ENCODE results near the gene INSC. TPM values are rescaled to one million over a fixed set of nuclear protein-coding genes. Genes with fewer than 3 reads are reported as not detected.

INSC gene
- total and polyA plus RNA-seq, 2 of the 4 experiments (the other 2 are of a cell fraction) = 0.53 to 1.4 TPM

- Histone ChIP-seq H3K27ac (ENCODE audit: insufficient read depth, low read length) (no peak overlapping the region), H3K56ac (ENCODE audit: extremely low read depth, insufficient read depth, low read length) (no peak overlapping the region), H3K4me2 (ENCODE audit: low read depth, low read length) (no peak overlapping the region), H3K36me3 (ENCODE audit: control insufficient read depth, insufficient read depth, low read length) (no peaks in the 10 kb centered on the region), H2AFZ (replicated peaks; ENCODE audit: low read length, poor library complexity) (no peak overlapping the region), H3K27me3 (ENCODE audit: control insufficient read depth, insufficient read depth, low read length) (no peaks in the 10 kb centered on the region), H3K18ac (ENCODE audit: low read depth, low read length) (no peak overlapping the region), H2AK9ac (replicated peaks; ENCODE audit: low read depth, low read length, poor library complexity) (no peak overlapping the region), H2AK5ac (ENCODE audit: low read depth, low read length) (no peak overlapping the region), H3K14ac (replicated peaks; ENCODE audit: low read depth, low read length) (no peak overlapping the region), H2BK20ac (ENCODE audit: low read depth, low read length) (peak overlapping the region; percentile 25; the same call in 1 of the 2 replicates), H3K9me3 (ENCODE audit: control insufficient read depth, insufficient read depth, low read length) (no peaks in the 10 kb centered on the region), H3K79me1 (ENCODE audit: low read depth in 1 of 2, low read length in 2 of 2) (no peaks in the 10 kb centered on the region), H4K20me1 (ENCODE audit: insufficient read depth, low read length) (no peaks in the 10 kb centered on the region), H3K23ac (ENCODE audit: low read depth, low read length) (no peak overlapping the region), H4K8ac (ENCODE audit: low read depth in 2 of 2, low read length in 2 of 2) (no peak overlapping the region), H3K9ac (ENCODE audit: low read depth, low read length) (no peak overlapping the region), H3K4me1 (ENCODE audit: control insufficient read depth, insufficient read depth, low read length) (peaks cover 3% of the 10 kb centered on the region), H2BK15ac (ENCODE audit: low read depth, low read length) (no peak overlapping the region), H4K91ac (ENCODE audit: insufficient read depth, low read depth, low read length) (no peak overlapping the region), H2BK120ac (ENCODE audit: low read depth, low read length) (no peak overlapping the region), H3K4ac (ENCODE audit: low read depth, low read length) (no peak overlapping the region), H2BK5ac (ENCODE audit: low read depth, low read length, poor library complexity, severe bottlenecking) (no peak overlapping the region), H4K5ac (ENCODE audit: low read depth, low read length) (no peak overlapping the region), H3K9me1 (ENCODE audit: insufficient read depth, low read length) (peaks cover 11% of the 10 kb centered on the region), H3K4me3 (ENCODE audit: insufficient read depth, low read depth, low read length) (no peak overlapping the region)
- DNase-seq (no peak), ATAC-seq (ENCODE audit: low read depth) (no peak)
- WGBS, 2 experiments (ENCODE audit: extremely low coverage in 2 of 2, insufficient read length in 1 of 2) = no CpG with 5 or more reads among the region's 10 CpGs
- dilution Hi-C loops (cut with HindIII; ENCODE audit: low sequenced_read_pairs, unreplicated experiment) (no loop called here), intact Hi-C loops (cut with micrococcal nuclease) (no loop called here), in situ Hi-C loops (cut with MboI; ENCODE audit: low sequenced_read_pairs) (no loop called here)
- CTCF ChIA-PET = no interaction called here
- BruUV-seq (replicated peaks) = no TSS peak
- TF ChIP-seq USF2 (IDR thresholded peaks at IDR 0.05; ENCODE audit: low read depth, low read length) = no peak
- TF ChIP-seq NFE2L2 (IDR thresholded peaks at IDR 0.05; ENCODE audit: low read depth, low read length) = no peak
- TF ChIP-seq CHD1 (IDR thresholded peaks at IDR 0.05; ENCODE audit: low read depth, low read length) = no peak
- TF ChIP-seq FOS (IDR thresholded peaks at IDR 0.05; ENCODE audit: low read depth, low read length) = no peak
- TF ChIP-seq MAZ (IDR thresholded peaks at IDR 0.05; ENCODE audit: borderline replicate concordance, low read depth, low read length) = no peak
- no peak for TF ChIP-seq POLR2A (IDR thresholded peaks at IDR 0.05; ENCODE audit: low read depth, low read length)
- TF ChIP-seq MXI1 (IDR thresholded peaks at IDR 0.05; ENCODE audit: borderline replicate concordance, low read depth, low read length) = no peak
- no peak for TF ChIP-seq MAFK (IDR thresholded peaks at IDR 0.05; ENCODE audit: low read depth, low read length)
- no peak for TF ChIP-seq CEBPB (IDR thresholded peaks at IDR 0.05; ENCODE audit: low read depth, low read length)
- no peak for TF ChIP-seq SMC3 (IDR thresholded peaks at IDR 0.05; ENCODE audit: low read depth, low read length)
- TF ChIP-seq, protein P1, sequence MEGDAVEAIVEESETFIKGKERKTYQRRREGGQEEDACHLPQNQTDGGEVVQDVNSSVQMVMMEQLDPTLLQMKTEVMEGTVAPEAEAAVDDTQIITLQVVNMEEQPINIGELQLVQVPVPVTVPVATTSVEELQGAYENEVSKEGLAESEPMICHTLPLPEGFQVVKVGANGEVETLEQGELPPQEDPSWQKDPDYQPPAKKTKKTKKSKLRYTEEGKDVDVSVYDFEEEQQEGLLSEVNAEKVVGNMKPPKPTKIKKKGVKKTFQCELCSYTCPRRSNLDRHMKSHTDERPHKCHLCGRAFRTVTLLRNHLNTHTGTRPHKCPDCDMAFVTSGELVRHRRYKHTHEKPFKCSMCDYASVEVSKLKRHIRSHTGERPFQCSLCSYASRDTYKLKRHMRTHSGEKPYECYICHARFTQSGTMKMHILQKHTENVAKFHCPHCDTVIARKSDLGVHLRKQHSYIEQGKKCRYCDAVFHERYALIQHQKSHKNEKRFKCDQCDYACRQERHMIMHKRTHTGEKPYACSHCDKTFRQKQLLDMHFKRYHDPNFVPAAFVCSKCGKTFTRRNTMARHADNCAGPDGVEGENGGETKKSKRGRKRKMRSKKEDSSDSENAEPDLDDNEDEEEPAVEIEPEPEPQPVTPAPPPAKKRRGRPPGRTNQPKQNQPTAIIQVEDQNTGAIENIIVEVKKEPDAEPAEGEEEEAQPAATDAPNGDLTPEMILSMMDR (conservative IDR thresholded peaks at IDR 0.05; ENCODE audit: low read depth, low read length) = no peak
- TF ChIP-seq RAD21 (IDR thresholded peaks at IDR 0.05; ENCODE audit: low read length) = no peak
- no peak for TF ChIP-seq ELK1 (IDR thresholded peaks at IDR 0.05; ENCODE audit: borderline replicate concordance, low read depth, low read length)
- TF ChIP-seq RFX5 (IDR thresholded peaks at IDR 0.05; ENCODE audit: low read depth, low read length) = no peak
- no peak for TF ChIP-seq RCOR1 (IDR thresholded peaks at IDR 0.05; ENCODE audit: insufficient replicate concordance, low read length)
- POLR2A ChIA-PET (ENCODE audit: unreplicated experiment) = no interaction called here
These were observed 90.0 kb downstream of the INSC start for GRCh38 chr11:15204711-15205110.
